HUES6 (cell line): ENCODE results near the gene NFIA.

Source experiments
- H3K27ac ChIP-seq: 2 replicates; pipeline ENCODE4 v1.7.0; 2013; ENCODE audit warnings: low read depth, mild to moderate bottlenecking, low read length, inconsistent platforms
- H3K27me3 ChIP-seq: 2 replicates; pipeline ENCODE4 v1.6.1; 2013; ENCODE audit warnings: low read length; ENCODE audit not compliant: control insufficient read depth, insufficient read depth
- H3K36me3 ChIP-seq: 2 replicates; pipeline ENCODE4 v1.6.1; 2013; ENCODE audit warnings: low read length; ENCODE audit not compliant: control insufficient read depth, insufficient read depth
- H3K4me1 ChIP-seq: 2 replicates; pipeline ENCODE4 v1.6.1; 2013; ENCODE audit warnings: low read length; ENCODE audit not compliant: control insufficient read depth, insufficient read depth
- H3K4me3 ChIP-seq: 2 replicates; pipeline ENCODE4 v1.5.1; 2013; ENCODE audit warnings: low read depth, low read length
- H3K9ac ChIP-seq: one replicate; pipeline ENCODE4 v1.6.1; 2013; ENCODE audit warnings: mild to moderate bottlenecking, low read length
- H3K9me3 ChIP-seq: 2 replicates; pipeline ENCODE4 v1.6.1; 2013; ENCODE audit warnings: low read depth, low read length; ENCODE audit not compliant: control insufficient read depth, insufficient read depth

Gene NFIA

GRCh38 chr1:61181067-61182038 lies 99.0 kb downstream of the NFIA start:
- Histone ChIP-seq H3K36me3 (no peaks in the 10 kb centered on the region), H3K4me3 (no peak overlapping the region), H3K27ac (no peak overlapping the region), H3K9me3 (no peaks in the 10 kb centered on the region), H3K4me1 (peaks cover 4% of the 10 kb centered on the region; the same call in 1 of the 2 replicates), H3K9ac (no peak overlapping the region), H3K27me3 (no peaks in the 10 kb centered on the region)

GRCh38 chr1:61182049-61182448 lies 99.7 kb downstream of the NFIA start:
- H3K27ac ChIP-seq: no peak overlapping the region
- H3K4me3 ChIP-seq: no peak overlapping the region
- no peaks in the 10 kb centered on the region for H3K9me3 ChIP-seq
- H3K27me3 ChIP-seq: no peaks in the 10 kb centered on the region
- H3K36me3 ChIP-seq: no peaks in the 10 kb centered on the region
- no peak overlapping the region for H3K9ac ChIP-seq
- peaks cover 4% of the 10 kb centered on the region; the same call in 1 of the 2 replicates for H3K4me1 ChIP-seq

GRCh38 chr1:61182480-61182879 lies 100.1 kb downstream of the NFIA start:
- Histone ChIP-seq H3K4me3 (no peak overlapping the region), H3K27me3 (no peaks in the 10 kb centered on the region), H3K27ac (no peak overlapping the region), H3K9ac (no peak overlapping the region), H3K4me1 (peaks cover 5% of the 10 kb centered on the region; the same call in 1 of the 2 replicates), H3K9me3 (no peaks in the 10 kb centered on the region), H3K36me3 (no peaks in the 10 kb centered on the region)

- Histone ChIP-seq H3K36me3 (no peaks in the 10 kb centered on the region), H3K27me3 (no peaks in the 10 kb centered on the region), H3K9ac (no peak overlapping the region), H3K27ac (no peak overlapping the region), H3K9me3 (no peaks in the 10 kb centered on the region), H3K4me3 (no peak overlapping the region), H3K4me1 (peaks cover 7% of the 10 kb centered on the region; the same call in 1 of the 2 replicates)
Observed at GRCh38 chr1:61183471-61184039, 101.2 kb downstream of the NFIA start.

GRCh38 chr1:61184040-61184713 lies 101.8 kb downstream of the NFIA start:
- H3K4me3 ChIP-seq: no peak overlapping the region
- no peak overlapping the region for H3K9ac ChIP-seq
- no peaks in the 10 kb centered on the region for H3K36me3 ChIP-seq
- H3K9me3 ChIP-seq: no peaks in the 10 kb centered on the region
- peaks cover 7% of the 10 kb centered on the region; the same call in 1 of the 2 replicates for H3K4me1 ChIP-seq
- no peaks in the 10 kb centered on the region for H3K27me3 ChIP-seq
- H3K27ac ChIP-seq: no peak overlapping the region

GRCh38 chr1:61184714-61185106 lies 102.3 kb downstream of the NFIA start:
- H3K36me3 ChIP-seq: no peaks in the 10 kb centered on the region
- no peaks in the 10 kb centered on the region for H3K9me3 ChIP-seq
- H3K4me3 ChIP-seq: no peak overlapping the region
- H3K4me1 ChIP-seq: peaks cover 7% of the 10 kb centered on the region; the same call in 1 of the 2 replicates
- H3K27me3 ChIP-seq: no peaks in the 10 kb centered on the region
- H3K9ac ChIP-seq: no peak overlapping the region
- no peak overlapping the region for H3K27ac ChIP-seq

- H3K36me3 ChIP-seq: no peaks in the 10 kb centered on the region
- H3K9ac ChIP-seq: no peak overlapping the region
- H3K4me3 ChIP-seq: no peak overlapping the region
- no peaks in the 10 kb centered on the region for H3K27me3 ChIP-seq
- H3K4me1 ChIP-seq: 0 out of 2 replicates have a peak, but pooled peaks cover 7% of the 10 kb centered on the region
- H3K27ac ChIP-seq: no peak overlapping the region
- H3K9me3 ChIP-seq: no peaks in the 10 kb centered on the region
Observed at GRCh38 chr1:61186753-61187152, 104.4 kb downstream of the NFIA start.

GRCh38 chr1:61187352-61188086 lies 105.2 kb downstream of the NFIA start:
- H3K36me3 ChIP-seq: no peaks in the 10 kb centered on the region
- 0 out of 2 replicates have a peak, but pooled peaks cover 7% of the 10 kb centered on the region for H3K4me1 ChIP-seq
- H3K4me3 ChIP-seq: no peak overlapping the region
- no peak overlapping the region for H3K27ac ChIP-seq
- no peak overlapping the region for H3K9ac ChIP-seq
- no peaks in the 10 kb centered on the region for H3K27me3 ChIP-seq
- no peaks in the 10 kb centered on the region for H3K9me3 ChIP-seq

- Histone ChIP-seq H3K4me1 (0 out of 2 replicates have a peak, but pooled peaks cover 3% of the 10 kb centered on the region), H3K27ac (no peak overlapping the region), H3K9ac (no peak overlapping the region), H3K36me3 (no peaks in the 10 kb centered on the region), H3K4me3 (no peak overlapping the region), H3K27me3 (no peaks in the 10 kb centered on the region), H3K9me3 (no peaks in the 10 kb centered on the region)
Observed at GRCh38 chr1:61190153-61190552, 107.8 kb downstream of the NFIA start.

GRCh38 chr1:61190618-61191432 lies 108.5 kb downstream of the NFIA start:
- no peaks in the 10 kb centered on the region for H3K9me3 ChIP-seq
- no peak overlapping the region for H3K27ac ChIP-seq
- no peaks in the 10 kb centered on the region for H3K27me3 ChIP-seq
- H3K4me1 ChIP-seq: 0 out of 2 replicates have a peak, but pooled peaks cover 3% of the 10 kb centered on the region
- no peaks in the 10 kb centered on the region for H3K36me3 ChIP-seq
- H3K4me3 ChIP-seq: no peak overlapping the region
- H3K9ac ChIP-seq: no peak overlapping the region
